H1 (cell line): Measurements from ENCODE around the gene GYPC. TPM values are rescaled to one million over a fixed set of nuclear protein-coding genes. Genes with fewer than 3 reads are reported as not detected.

Experiments used
- CTCF ChIA-PET: fragments of 300-600 bp; sonication (Branson Sonifier 250); formaldehyde crosslinking; loops from one replicate; lab custom pipeline; 2021; ENCODE audit not compliant: partially characterized antibody; lab: Charles Lee
- POLR2A ChIA-PET: fragments of 300-600 bp; sonication (Branson Sonifier 250); formaldehyde crosslinking; loops from one replicate; lab custom pipeline; 2021; ENCODE audit warnings: inconsistent platforms; ENCODE audit not compliant: partially characterized antibody; lab: Charles Lee
- DNase-seq, 2 experiments: peaks; one replicate each; pipeline versions ENCODE4 v3.0.0 to v3.0.0-alpha.2; 2010 to 2022; ENCODE audit warnings: low spot score in 2 of 2, low read depth in 1 of 2, mixed read lengths in 1 of 2
- FAIRE-seq: peaks from 2 replicates; lab custom pipeline; 2011; peaks lifted over from hg19 to GRCh38; lab: Jason Lieb, UNC
- H2AFZ ChIP-seq: 2 replicates; pipeline ENCODE4 v1.8.1; 2012; ENCODE audit warnings: low read length, inconsistent platforms
- H2AK5ac ChIP-seq: 2 replicates; pipeline ENCODE4 v1.6.1; 2013; ENCODE audit warnings: low read depth, low read length
- H2BK120ac ChIP-seq: replicated peaks from 2 replicates; pipeline ENCODE3; 2013; ENCODE audit warnings: low read depth, low read length, inconsistent platforms
- H2BK12ac ChIP-seq: 2 replicates; pipeline ENCODE4 v1.6.1; 2013; ENCODE audit warnings: low read depth, low read length
- H2BK15ac ChIP-seq: 2 replicates; pipeline ENCODE4 v1.6.1; 2013; ENCODE audit warnings: low read length
- H2BK20ac ChIP-seq: 2 replicates; pipeline ENCODE4 v1.6.1; 2013; ENCODE audit warnings: low read length
- H2BK5ac ChIP-seq: 2 replicates; pipeline ENCODE4 v1.6.1; 2013; ENCODE audit warnings: low read depth, low read length
- H3K14ac ChIP-seq: 2 replicates; pipeline ENCODE4 v1.6.1; 2013; ENCODE audit warnings: inconsistent platforms; ENCODE audit not compliant: insufficient read length
- H3K18ac ChIP-seq: 2 replicates; pipeline ENCODE4 v1.6.1; 2013; ENCODE audit warnings: low read length; ENCODE audit errors: extremely low read depth
- H3K23ac ChIP-seq: 2 replicates; pipeline ENCODE4 v1.6.1; 2013; ENCODE audit warnings: inconsistent platforms; ENCODE audit not compliant: insufficient read length
- H3K23me2 ChIP-seq: 2 replicates; pipeline ENCODE4 v1.6.1; 2013; ENCODE audit warnings: low read depth, low read length
- H3K27ac ChIP-seq: 2 replicates; pipeline ENCODE4 v1.6.1; 2011; ENCODE audit warnings: low read depth, low read length, inconsistent platforms
- H3K27me3 ChIP-seq, 4 experiments: replicated peaks in 1 of 4; 1 replicate in 1 of 4; 2 replicates in 3 of 4; pipeline versions ENCODE4 v1.6.1 to v1.8.1; 2011 to 2013; ENCODE audit warnings: low read length in 3 of 4, mild to moderate bottlenecking in 3 of 4, inconsistent platforms in 2 of 4, mixed read lengths in 2 of 4, moderate library complexity in 1 of 4; ENCODE audit not compliant: control insufficient read depth in 3 of 4, insufficient read depth in 3 of 4; ENCODE audit errors: extremely low read depth in 1 of 4
- H3K36me3 ChIP-seq, 4 experiments: 2 replicates each; pipeline versions ENCODE4 v1.6.1 to v1.8.1; 2011 to 2013; ENCODE audit warnings: mild to moderate bottlenecking in 4 of 4, low read length in 3 of 4, moderate library complexity in 2 of 4, control low read depth in 1 of 4, inconsistent platforms in 1 of 4; ENCODE audit not compliant: insufficient read depth in 4 of 4, control insufficient read depth in 2 of 4
- H3K4ac ChIP-seq: replicated peaks from 2 replicates; pipeline ENCODE3; 2013; ENCODE audit warnings: low read length, low read depth, mixed read lengths, inconsistent platforms; ENCODE audit not compliant: insufficient read length
- H3K4me1 ChIP-seq, 4 experiments: replicated peaks in 1 of 4; 1 replicate in 1 of 4; 2 replicates in 3 of 4; pipeline versions ENCODE4 v1.6.1 to v1.8.1; 2011 to 2013; ENCODE audit warnings: low read length in 3 of 4, inconsistent platforms in 2 of 4, mixed read lengths in 1 of 4; ENCODE audit not compliant: insufficient read depth in 4 of 4, control insufficient read depth in 3 of 4
- H3K4me2 ChIP-seq, 2 experiments: 2 replicates each; pipeline versions ENCODE4 v1.6.1 to v1.8.1; 2011 to 2013; ENCODE audit warnings: low read depth in 2 of 2, low read length in 2 of 2, control low read depth in 1 of 2, inconsistent platforms in 1 of 2, mild to moderate bottlenecking in 1 of 2; ENCODE audit not compliant: insufficient read depth in 1 of 2
- H3K4me3 ChIP-seq, 4 experiments: fragments of 200-600, 300-600 bp in 1 of 4; sonication (generic), shearing (Covaris generic), sonication (Bioruptor Twin) in 1 of 4; 2 replicates each; pipeline versions ENCODE4 v1.5.1 to v1.8.1; 2011 to 2016; ENCODE audit warnings: low read length in 4 of 4, low read depth in 3 of 4, control low read depth in 2 of 4, inconsistent platforms in 2 of 4, mild to moderate bottlenecking in 2 of 4, mixed read lengths in 1 of 4, moderate library complexity in 1 of 4; ENCODE audit not compliant: insufficient read depth in 2 of 4; ENCODE audit errors: extremely low read depth in 1 of 4
- H3K56ac ChIP-seq: replicated peaks from 2 replicates; pipeline ENCODE3; 2013; ENCODE audit warnings: low read depth, mild to moderate bottlenecking, mixed read lengths, low read length, inconsistent platforms; ENCODE audit not compliant: insufficient read length
- H3K79me1 ChIP-seq: 2 replicates; pipeline ENCODE4 v1.6.1; 2013; ENCODE audit warnings: low read depth, low read length, control low read depth
- H3K79me2 ChIP-seq, 2 experiments: 2 replicates each; pipeline versions ENCODE4 v1.6.1 to v1.8.1; 2012 to 2013; ENCODE audit warnings: low read length in 2 of 2, mild to moderate bottlenecking in 2 of 2, inconsistent platforms in 1 of 2; ENCODE audit not compliant: insufficient read depth in 2 of 2, control insufficient read depth in 1 of 2
- H3K9ac ChIP-seq, 4 experiments: replicated peaks in 1 of 4; 1 replicate in 1 of 4; 2 replicates in 3 of 4; pipeline versions ENCODE4 v1.6.1 to v1.8.1; 2011 to 2013; ENCODE audit warnings: low read depth in 3 of 4, low read length in 3 of 4, control low read depth in 2 of 4, mild to moderate bottlenecking in 2 of 4, moderate library complexity in 2 of 4, inconsistent platforms in 1 of 4; ENCODE audit errors: extremely low read depth in 1 of 4
- H3K9me3 ChIP-seq, 2 experiments: 2 replicates each; pipeline versions ENCODE4 v1.6.1 to v1.8.1; 2012 to 2013; ENCODE audit warnings: mild to moderate bottlenecking in 2 of 2, moderate library complexity in 2 of 2, control low read depth in 1 of 2, inconsistent platforms in 1 of 2, low read depth in 1 of 2, low read length in 1 of 2, mixed read lengths in 1 of 2; ENCODE audit not compliant: insufficient read depth in 2 of 2
- H4K20me1 ChIP-seq, 2 experiments: replicated peaks in 1 of 2; 2 replicates each; pipeline versions ENCODE3 to v1.8.1; 2011 to 2013; ENCODE audit warnings: inconsistent platforms in 2 of 2, low read length in 2 of 2, mild to moderate bottlenecking in 1 of 2; ENCODE audit not compliant: insufficient read depth in 2 of 2, control insufficient read depth in 1 of 2
- H4K5ac ChIP-seq: 2 replicates; pipeline ENCODE4 v1.6.1; 2013; ENCODE audit warnings: low read length, low read depth, mixed read lengths, inconsistent platforms; ENCODE audit not compliant: insufficient read length
- H4K8ac ChIP-seq: 2 replicates; pipeline ENCODE4 v1.8.0; 2013; ENCODE audit warnings: mild to moderate bottlenecking, moderate library complexity, low read length, inconsistent platforms; ENCODE audit not compliant: insufficient read depth; ENCODE audit errors: extremely low read depth
- H4K91ac ChIP-seq: replicated peaks from 2 replicates; pipeline ENCODE3; 2013; ENCODE audit warnings: low read length, mixed read lengths, inconsistent platforms; ENCODE audit not compliant: insufficient read length
- CTBP2 ChIP-seq: IDR thresholded peaks from 2 replicates; pipeline ENCODE4 v1.7.0; 2011; ENCODE audit warnings: borderline replicate concordance, mild to moderate bottlenecking, moderate library complexity, mixed read lengths, low read length; ENCODE audit not compliant: insufficient read depth, insufficient read length
- HDAC2 ChIP-seq, 2 experiments: fragments of 300-600 bp in 1 of 2; sonication (generic) in 1 of 2; IDR thresholded peaks; 2 replicates each; pipeline ENCODE4 v1.6.1; 2011 to 2012; ENCODE audit warnings: low read depth in 2 of 2, low read length in 2 of 2, mild to moderate bottlenecking in 2 of 2, moderate library complexity in 2 of 2, borderline replicate concordance in 1 of 2, inconsistent platforms in 1 of 2
- POU5F1 ChIP-seq: IDR thresholded peaks from 2 replicates; pipeline ENCODE4 v1.6.1; 2011; ENCODE audit warnings: low read depth, mild to moderate bottlenecking, low read length, moderate library complexity
- WGBS, 2 experiments: shearing (Covaris generic) in 1 of 2; methylation state at CpG; one replicate each; pipeline versions ENCODE4 v1.1.6 to v1.1.7; 2013 to 2015; ENCODE audit warnings: low lambda C conversion rate in 2 of 2, mixed read lengths in 2 of 2, inconsistent platforms in 1 of 2, low coverage in 1 of 2, missing lambda C conversion rate in 1 of 2; ENCODE audit not compliant: insufficient replicate concordance in 2 of 2, insufficient coverage in 1 of 2, insufficient read length in 1 of 2; ENCODE audit errors: extremely low coverage in 1 of 2, missing lambda C conversion rate in 1 of 2; 5-methylcytosine and 5-hydroxymethylcytosine counted together
- long read RNA-seq, 2 experiments: library from RNA in 1 of 2; library from capped mRNA in 1 of 2; stranded (forward); transcript quantifications; one replicate each; pipeline ENCODE4 v2.0.0, GENCODE V29; 2021; ENCODE audit warnings: inconsistent platforms in 1 of 2
- polyA minus RNA-seq, 3 experiments: library from RNA; depleted of rRNA, polyadenylated mRNA; stranded (reverse); fragments of >200 nt; gene quantifications; 1 replicate in 2 of 3; 2 replicates in 1 of 3; pipeline ENCODE4 v1.2.3, GENCODE V29; 2011
- polyA plus RNA-seq, 7 experiments: library from polyadenylated mRNA; depleted of rRNA in 3 of 7; stranded (reverse) in 5 of 7; unstranded in 2 of 7; fragments of >200 nt in 5 of 7; fragments of 200-250 nt in 2 of 7; gene quantifications; 1 replicate in 5 of 7; 2 replicates in 1 of 7; 4 replicates in 1 of 7; pipeline versions ENCODE4 v1.2.1 to v1.2.3, GENCODE V29; 2011 to 2013; ENCODE audit warnings: missing spikeins in 2 of 7, mixed read lengths in 2 of 7
- total RNA-seq: library from RNA; stranded (reverse); fragmentation: NEBNext Ultra II Directional; extraction: Animal tissue kit (Norgen Biotek cat#: 25700); gene quantifications from 2 replicates; pipeline ENCODE4 v1.2.1, GENCODE V29; 2021
- TF ChIP-seq, protein P1 (sequence below): IDR thresholded peaks from 2 replicates; pipeline ENCODE4 v1.6.1; 2011; ENCODE audit warnings: low read length, improper control_type of control experiment

Gene GYPC, protein sequence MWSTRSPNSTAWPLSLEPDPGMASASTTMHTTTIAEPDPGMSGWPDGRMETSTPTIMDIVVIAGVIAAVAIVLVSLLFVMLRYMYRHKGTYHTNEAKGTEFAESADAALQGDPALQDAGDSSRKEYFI
- total RNA-seq: 26.7 and 26.8 TPM in 2 replicates
- 53.6 and 55.1 TPM in 2 replicates for polyA plus RNA-seq (2011; rRNA removed)
- polyA plus RNA-seq (2011; cell fraction: cytosol; rRNA removed): 48.8 TPM
- 43.8 TPM for polyA plus RNA-seq (2011; cell fraction: nucleus; rRNA removed)
- 35.4 to 41.6 TPM (median 39.4 TPM) in 4 replicates for polyA plus RNA-seq (2012, experiment 1 of 2)
- polyA plus RNA-seq (2012, experiment 2 of 2): 37.6 TPM
- polyA plus RNA-seq (2013, experiment 1 of 2): 19.9 TPM
- polyA plus RNA-seq (2013, experiment 2 of 2): 21.6 TPM
- polyA minus RNA-seq (2011; rRNA and poly(A)+ RNA removed): 30.0 and 32.2 TPM in 2 replicates
- polyA minus RNA-seq (2011; cell fraction: cytosol; rRNA and poly(A)+ RNA removed): 10.3 TPM
- polyA minus RNA-seq (2011; cell fraction: nucleus; rRNA and poly(A)+ RNA removed): 11.7 TPM
- long read RNA-seq, experiment 1, transcript GYPC-201 (4 exons, 1,246 nt): major isoform, 18 of 29 reads
- long read RNA-seq, experiment 1, transcript GYPC-203 (3 exons, 932 nt): minor isoform, 5 of 29 reads
- long read RNA-seq, experiment 1, partial matches to known transcripts: 1 of 29 reads
- long read RNA-seq, experiment 1, other reads (novel, unspliced or antisense): 4 of 29 reads
- long read RNA-seq, experiment 2, transcript GYPC-201 (4 exons, 1,246 nt): major isoform, 8 of 14 reads
- long read RNA-seq, experiment 2, partial matches to known transcripts: 2 of 14 reads
- long read RNA-seq, experiment 2, other reads (novel, unspliced or antisense): 0 of 14 reads

DNA sequence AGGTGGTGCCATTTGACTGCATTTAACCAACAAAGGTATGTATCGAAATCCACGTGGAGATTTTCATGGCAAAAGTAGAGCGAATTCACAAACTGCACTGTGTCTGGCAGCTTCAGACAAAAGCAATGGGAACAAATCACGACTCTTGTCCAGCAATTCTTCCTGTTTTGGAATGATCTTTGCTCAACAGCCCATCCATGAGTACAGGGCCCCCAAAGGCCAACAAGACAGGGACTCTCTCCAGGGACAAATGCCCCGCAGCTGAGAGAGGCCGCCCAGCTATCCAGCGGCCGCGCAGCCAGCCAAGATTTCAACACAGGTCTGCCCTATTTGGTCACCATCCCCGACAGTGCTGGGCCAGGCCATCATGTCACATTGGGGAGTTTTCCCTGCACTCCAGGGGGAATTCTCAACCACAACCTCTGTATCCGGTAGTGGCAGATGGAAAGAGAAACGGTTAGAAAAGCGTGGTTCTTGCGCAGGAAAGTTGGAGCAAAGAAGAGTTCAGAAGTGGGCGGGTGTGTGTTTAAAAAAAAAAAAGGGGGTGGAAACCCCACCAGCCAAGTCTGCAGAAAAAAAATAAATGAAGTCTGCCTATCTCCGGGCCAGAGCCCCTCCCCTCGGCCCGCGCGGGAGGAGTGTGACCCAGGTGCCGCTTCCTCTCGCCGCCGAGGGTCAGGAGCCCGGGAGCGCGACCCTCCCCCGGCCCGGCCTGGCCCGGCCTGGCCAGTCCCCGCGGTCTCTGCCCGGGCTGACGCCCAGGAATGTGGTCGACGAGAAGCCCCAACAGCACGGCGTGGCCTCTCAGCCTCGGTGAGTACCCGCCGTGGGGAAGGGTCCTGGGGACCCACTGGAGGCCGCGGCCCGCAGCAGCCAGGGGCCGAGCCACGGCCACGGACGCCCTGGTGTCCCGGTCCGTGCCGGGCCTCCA, at the start of gene GYPC:
TSS of gene GYPC (plus strand) at position 659 of the 931 bp plus-strand sequence. CDS start at position 765, 106 bp downstream.
- Histone ChIP-seq H3K27me3 (peaks cover 0 to 10% (median 8%) of the 10 kb centered on the region in 4 experiments; a peak in 4 of 7 replicates), H3K36me3 (no peaks in the 10 kb centered on the region), H3K23ac (no peak within 1 kb of the TSS), H3K4me2 (peak within 1 kb of the TSS; percentile 72 to 86), H2BK15ac (peak within 1 kb of the TSS; percentile 53; the same call in 1 of the 2 replicates), H3K56ac (peak within 1 kb of the TSS; percentile 78), H2BK5ac (peak within 1 kb of the TSS; percentile 89), H4K91ac (peak within 1 kb of the TSS; percentile 96), H2BK120ac (peak within 1 kb of the TSS; percentile 58), H3K9me3 (no peaks in the 10 kb centered on the region), H2AK5ac (0 out of 2 replicates have a peak within 1 kb of the TSS, but pooled peaks have one; percentile 53), H4K8ac (peak within 1 kb of the TSS; percentile 96), H4K5ac (peak within 1 kb of the TSS; percentile 51), H3K27ac (no peak within 1 kb of the TSS), H2AFZ (peak within 1 kb of the TSS; percentile 82), H4K20me1 (peaks cover 0 to 2% of the 10 kb centered on the region in 2 experiments), H3K4ac (no peak within 1 kb of the TSS), H3K79me2 (no peaks in the 10 kb centered on the region), H3K79me1 (no peaks in the 10 kb centered on the region), H3K23me2 (peaks cover 11% of the 10 kb centered on the region), H3K18ac (peak within 1 kb of the TSS; percentile 87), H3K14ac (no peak within 1 kb of the TSS), H3K4me1 (peaks cover 16 to 31% (median 21%) of the 10 kb centered on the region in 4 experiments), H2BK12ac (peak within 1 kb of the TSS; percentile 98; the same call in 1 of the 2 replicates), H3K9ac (peak within 1 kb of the TSS; percentile 53 to 70 (median 64)), H3K4me3 (peak within 1 kb of the TSS; percentile 46 to 62 (median 52)), H2BK20ac (no peak within 1 kb of the TSS)
- POLR2A ChIA-PET: interaction anchor here (1.3 to 2.0 kb wide), 3 partner anchors 12 to 450 kb away, joined by 3 to 6 read pairs (median 4); no protein-coding TSS in a partner anchor
- WGBS, 2 experiments: 8% methylated on average over 50 of the region's 51 CpGs; no CpG with 5 or more reads in 1 of the 2 experiments
- DNase-seq (peak in 1 of 2 experiments; percentile 76), FAIRE-seq (no peak)
- CTCF ChIA-PET: interaction anchor here (0.6 kb wide), 2 partner anchors 27 to 909 kb away, joined by 3 to 4 read pairs; no protein-coding TSS in a partner anchor
- TF ChIP-seq HDAC2 (IDR thresholded peaks at IDR 0.05; ENCODE audit: borderline replicate concordance in 1 of 2, low read depth in 2 of 2, low read length in 2 of 2) (no peak), POU5F1 (no peak), CTBP2 (no peak)
- TF ChIP-seq, protein P1, sequence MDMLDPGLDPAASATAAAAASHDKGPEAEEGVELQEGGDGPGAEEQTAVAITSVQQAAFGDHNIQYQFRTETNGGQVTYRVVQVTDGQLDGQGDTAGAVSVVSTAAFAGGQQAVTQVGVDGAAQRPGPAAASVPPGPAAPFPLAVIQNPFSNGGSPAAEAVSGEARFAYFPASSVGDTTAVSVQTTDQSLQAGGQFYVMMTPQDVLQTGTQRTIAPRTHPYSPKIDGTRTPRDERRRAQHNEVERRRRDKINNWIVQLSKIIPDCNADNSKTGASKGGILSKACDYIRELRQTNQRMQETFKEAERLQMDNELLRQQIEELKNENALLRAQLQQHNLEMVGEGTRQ: no peak
